PC-9 (cell line): ENCODE results near the gene IST1. TPM values are rescaled to one million over a fixed set of nuclear protein-coding genes. Genes with fewer than 3 reads are reported as not detected.
"Not testable (repeated sequence)": the region's sequence is repeated elsewhere in the genome, so short reads cannot be mapped to it uniquely, and the experiment has no call there.

Experiments
- BruUV-seq: library from RNA; stranded (reverse); fragments of 400-500 nt; replicated peaks from 2 replicates; lab custom pipeline; 2021; lab: Mats Ljungman, UMichigan
- CTCF ChIA-PET: fragments of 300-600 bp; sonication (Branson Sonifier 250); formaldehyde crosslinking; loops from one replicate; lab custom pipeline; 2022; ENCODE audit warnings: antibody characterized with exemption; lab: Charles Lee
- POLR2A ChIA-PET: fragments of 300-600 bp; sonication (Branson Sonifier 250); formaldehyde crosslinking; loops from one replicate; lab custom pipeline; 2022; ENCODE audit warnings: antibody characterized with exemption; ENCODE audit not compliant: unreplicated experiment; lab: Charles Lee
- DNase-seq, 2 experiments: peaks; one replicate each; pipeline versions ENCODE4 v3.0.0 to v3.0.0-alpha.2; 2015 to 2022; ENCODE audit warnings: mixed read lengths in 1 of 2
- H2AFZ ChIP-seq: fragments of 200-600 bp; sonication (generic); 2 replicates; pipeline ENCODE4 v1.8.1; 2017; ENCODE audit warnings: antibody characterized with exemption
- H3F3A ChIP-seq: fragments of 200-600 bp; sonication (generic); 2 replicates; pipeline ENCODE4 v1.8.1; 2017; ENCODE audit warnings: antibody characterized with exemption, mild to moderate bottlenecking, low read depth; ENCODE audit not compliant: insufficient read depth
- H3K27ac ChIP-seq: fragments of 200-600 bp; sonication (generic); 2 replicates; pipeline ENCODE4 v1.6.1; 2016; ENCODE audit warnings: mixed run types
- H3K27me3 ChIP-seq: fragments of 200-600 bp; sonication (generic); 2 replicates; pipeline ENCODE4 v1.6.1; 2016; ENCODE audit warnings: low read depth, mixed run types; ENCODE audit not compliant: insufficient read depth
- H3K36me3 ChIP-seq: fragments of 200-600 bp; sonication (generic); 2 replicates; pipeline ENCODE4 v1.6.1; 2016; ENCODE audit warnings: low read depth, mixed run types
- H3K4me1 ChIP-seq: fragments of 200-600 bp; sonication (generic); replicated peaks from 2 replicates; pipeline ENCODE4 v1.6.1; 2016; ENCODE audit warnings: mixed run types; ENCODE audit not compliant: insufficient read depth
- H3K4me2 ChIP-seq: fragments of 200-600 bp; sonication (generic); 2 replicates; pipeline ENCODE4 v1.6.1; 2017; ENCODE audit warnings: mixed run types
- H3K4me3 ChIP-seq: fragments of 200-600 bp; sonication (generic); 2 replicates; pipeline ENCODE4 v1.6.1; 2016; ENCODE audit warnings: mixed run types
- H3K79me2 ChIP-seq: fragments of 200-600 bp; sonication (generic); 2 replicates; pipeline ENCODE4 v1.6.1; 2017; ENCODE audit warnings: low read depth, mixed run types
- H3K9me2 ChIP-seq: fragments of 200-600 bp; sonication (generic); 2 replicates; pipeline ENCODE4 v1.8.1; 2017; ENCODE audit warnings: mild to moderate bottlenecking; ENCODE audit not compliant: insufficient read depth
- H3K9me3 ChIP-seq: fragments of 200-600 bp; sonication (generic); 2 replicates; pipeline ENCODE4 v1.8.1; 2016; ENCODE audit warnings: low read depth; ENCODE audit not compliant: insufficient read depth
- H4K20me1 ChIP-seq: fragments of 200-600 bp; sonication (generic); 2 replicates; pipeline ENCODE4 v1.8.1; 2017; ENCODE audit not compliant: insufficient read depth
- CTCF ChIP-seq: fragments of 200-600 bp; sonication (generic); conservative IDR thresholded peaks from 2 replicates; pipeline ENCODE4 v1.6.1; 2017; ENCODE audit warnings: mixed run types, antibody characterized with exemption, mild to moderate bottlenecking, moderate library complexity
- EZH2 ChIP-seq: fragments of 200-600 bp; sonication (generic); IDR thresholded peaks from 2 replicates; pipeline ENCODE4 v1.8.0; 2017; ENCODE audit warnings: antibody characterized with exemption, low read depth
- intact Hi-C: fragments of 100-400 bp; cut with micrococcal nuclease; formaldehyde crosslinking; loops from one replicate; pipeline ENCODE4 v1.10.0; 2022; ENCODE audit not compliant: unreplicated experiment
- total RNA-seq: library from RNA; stranded (reverse); gene quantifications from 2 replicates; pipeline ENCODE4 v1.2.3, GENCODE V29; 2021

IST1 gene
- total RNA-seq, 1 experiment from 2014 or later = 177 TPM

GRCh38 chr16:71904239-71904638 is 8.9 kb downstream of the IST1 start:
- H3K27me3 ChIP-seq = no peaks in the 10 kb centered on the region
- DNase-seq = no peak
- no peaks in the 10 kb centered on the region for H3K9me2 ChIP-seq
- H2AFZ ChIP-seq = no peak overlapping the region
- H3K27ac ChIP-seq = no peak overlapping the region
- peaks cover 100% of the 10 kb centered on the region for H4K20me1 ChIP-seq
- peaks cover 19% of the 10 kb centered on the region; the same call in 1 of the 2 replicates for H3K36me3 ChIP-seq
- H3K4me3 ChIP-seq = no peak overlapping the region
- no peaks in the 10 kb centered on the region; the same call in 1 of the 2 replicates for H3K4me1 ChIP-seq
- POLR2A ChIA-PET = no interaction called here
- peaks cover 19% of the 10 kb centered on the region; the same call in 1 of the 2 replicates for H3F3A ChIP-seq
- intact Hi-C loops = no loop called here
- peaks cover 100% of the 10 kb centered on the region for H3K79me2 ChIP-seq
- CTCF ChIA-PET = no interaction called here
- no TSS peak for BruUV-seq
- no peak overlapping the region for H3K4me2 ChIP-seq
- no peaks in the 10 kb centered on the region for H3K9me3 ChIP-seq
- TF ChIP-seq EZH2 = no peak
- no peak for TF ChIP-seq CTCF

GRCh38 chr16:71905765-71906164 is 10.4 kb downstream of the IST1 start:
- peaks cover 100% of the 10 kb centered on the region for H3K79me2 ChIP-seq
- H3K36me3 ChIP-seq = peaks cover 16% of the 10 kb centered on the region; the same call in 1 of the 2 replicates
- H3K9me3 ChIP-seq, DNase-seq, H2AFZ ChIP-seq, intact Hi-C loops, CTCF ChIA-PET, POLR2A ChIA-PET, H3K27ac ChIP-seq, H3K4me2 ChIP-seq, H3K4me1 ChIP-seq, H3K9me2 ChIP-seq, BruUV-seq, H3K4me3 ChIP-seq, H3K27me3 ChIP-seq: not testable (repeated sequence)
- peaks cover 20% of the 10 kb centered on the region; the same call in 1 of the 2 replicates for H3F3A ChIP-seq
- peaks cover 100% of the 10 kb centered on the region for H4K20me1 ChIP-seq

GRCh38 chr16:71911121-71911520 is 15.8 kb downstream of the IST1 start:
- ChIA-PET POLR2A (no interaction called here), CTCF (interaction anchor here (0.6 kb wide), 1 partner anchor 50 kb away, joined by 3 read pairs; no protein-coding TSS in a partner anchor)
- H4K20me1 ChIP-seq = peaks cover 100% of the 10 kb centered on the region
- no peak overlapping the region for H3K4me2 ChIP-seq
- intact Hi-C loops = no loop called here
- no peaks in the 10 kb centered on the region for H3K27me3 ChIP-seq
- TF ChIP-seq EZH2 (no peak), CTCF (no peak)
- H3K9me2 ChIP-seq = no peaks in the 10 kb centered on the region
- no TSS peak for BruUV-seq
- no peak for DNase-seq
- no peak overlapping the region for H3K4me3 ChIP-seq
- no peak overlapping the region for H2AFZ ChIP-seq
- H3K79me2 ChIP-seq = peaks cover 100% of the 10 kb centered on the region
- H3F3A ChIP-seq = peaks cover 5% of the 10 kb centered on the region; the same call in 1 of the 2 replicates
- no peaks in the 10 kb centered on the region for H3K4me1 ChIP-seq
- no peaks in the 10 kb centered on the region for H3K9me3 ChIP-seq
- H3K36me3 ChIP-seq = peaks cover 10% of the 10 kb centered on the region; the same call in 1 of the 2 replicates
- no peak overlapping the region for H3K27ac ChIP-seq
